ENCODE measurements around the gene TXNRD1.
"Not testable (repeated sequence)": the region's sequence is repeated elsewhere in the genome, so short reads cannot be mapped to it uniquely, and the experiment has no call there.

Gene TXNRD1

GRCh38 chr12:104306943-104307654, 91.5 kb downstream of the TXNRD1 start:
- DNase-seq, result no peak

GRCh38 chr12:104307655-104308000, 92.0 kb downstream of the TXNRD1 start:
- DNase-seq, result no peak

DNA sequence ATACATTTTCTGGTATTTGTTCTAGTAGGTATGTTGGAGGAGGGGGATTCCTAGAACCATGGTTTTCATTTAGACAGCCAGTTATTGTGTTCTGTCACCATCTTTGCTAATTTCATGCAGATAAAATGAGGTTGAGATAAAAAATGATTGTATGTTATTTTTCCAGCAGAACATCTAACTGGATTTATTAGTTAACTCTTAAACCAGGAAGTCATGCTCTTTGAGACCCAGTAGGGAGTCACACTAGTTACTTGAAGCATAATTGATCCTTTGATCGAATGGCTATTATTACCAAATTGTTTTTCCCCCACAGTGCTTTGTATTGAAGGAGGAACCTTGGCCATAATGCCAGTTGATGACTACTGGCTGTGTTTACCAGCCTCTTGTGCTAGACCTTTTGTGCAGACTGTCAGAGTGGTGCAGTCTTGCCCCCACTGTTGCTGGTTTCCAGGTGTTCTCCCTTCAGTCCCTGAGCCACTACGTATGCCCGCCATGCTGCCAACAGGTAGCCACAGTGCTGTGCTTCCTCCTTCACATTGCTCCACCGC, 93.9 kb downstream of the TXNRD1 start:
- DNase-seq, result no peak

DNA sequence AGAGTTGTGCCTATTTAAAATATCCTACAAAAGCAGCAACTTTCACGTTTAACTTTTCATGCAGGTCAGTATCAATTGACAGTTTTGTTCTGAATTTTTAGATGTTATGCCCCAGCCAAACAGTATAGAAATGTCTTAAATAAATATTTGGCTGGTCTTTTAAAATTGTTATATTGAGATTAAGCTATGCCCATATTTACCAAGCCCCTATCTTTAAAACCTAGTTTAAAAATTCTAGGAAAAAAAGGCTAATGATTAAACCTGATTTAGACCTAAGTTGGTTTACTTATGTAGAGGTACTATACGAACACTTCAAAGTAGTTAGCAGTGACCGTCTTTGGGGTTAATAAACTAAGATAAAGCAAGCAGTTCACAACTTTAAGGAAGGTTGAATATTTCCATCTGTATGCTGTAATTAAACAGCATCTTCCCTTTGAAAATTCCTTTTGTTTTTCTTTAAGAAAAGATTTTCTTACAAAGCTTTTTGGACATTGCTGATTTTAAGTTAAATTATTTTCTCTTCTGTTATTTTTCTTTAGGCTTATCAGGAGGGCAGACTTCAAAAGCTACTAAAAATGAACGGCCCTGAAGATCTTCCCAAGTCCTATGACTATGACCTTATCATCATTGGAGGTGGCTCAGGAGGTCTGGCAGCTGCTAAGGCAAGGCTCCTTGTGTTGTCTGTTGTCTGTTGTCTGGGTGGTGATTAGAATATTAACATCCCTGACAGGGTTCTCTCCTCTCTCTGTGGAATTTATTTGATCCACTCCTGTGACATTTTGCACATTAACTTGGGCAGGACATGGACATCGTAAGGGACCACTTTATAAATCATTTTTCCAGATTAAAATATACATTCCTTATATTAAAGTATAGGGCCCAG, 95.4 kb downstream of the TXNRD1 start:
- no peak for DNase-seq

- DNase-seq, result no peak
These were observed 96.6 kb downstream of the TXNRD1 start for GRCh38 chr12:104312202-104312601.

- DNase-seq, result no peak
These were observed 97.1 kb downstream of the TXNRD1 start for GRCh38 chr12:104312654-104313053.

DNA sequence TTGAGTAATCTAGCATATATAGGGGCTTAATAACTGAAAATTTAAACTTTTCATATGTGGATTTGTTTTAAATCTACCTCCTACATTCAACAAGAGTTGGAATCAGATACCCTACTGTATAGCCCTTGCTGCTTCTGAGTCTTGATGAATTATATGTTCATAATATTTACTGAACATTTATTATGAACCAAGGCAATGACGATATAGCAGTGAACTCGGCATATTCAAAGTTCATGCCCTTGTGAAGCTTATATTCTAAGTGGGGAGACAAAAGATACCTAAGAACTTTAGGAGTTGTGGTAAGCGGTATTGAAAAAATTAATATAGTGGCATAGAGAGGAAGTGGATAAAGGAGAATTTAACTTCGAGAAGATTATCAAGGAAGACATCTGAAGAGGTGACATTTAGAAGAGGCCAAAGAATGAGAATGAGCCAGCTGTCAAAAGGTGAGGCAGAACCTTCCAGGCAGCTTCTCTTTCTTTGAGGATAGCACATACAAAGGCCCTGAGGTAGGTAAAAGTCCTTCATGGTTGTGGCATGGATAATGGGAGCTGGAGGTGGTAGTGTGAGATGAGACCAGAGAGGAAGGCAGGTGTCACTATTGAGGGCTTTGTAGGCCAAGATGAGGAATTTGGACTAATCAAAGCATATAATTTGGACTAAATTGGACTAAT, 98.1 kb downstream of the TXNRD1 start:
- no peak for DNase-seq

DNA sequence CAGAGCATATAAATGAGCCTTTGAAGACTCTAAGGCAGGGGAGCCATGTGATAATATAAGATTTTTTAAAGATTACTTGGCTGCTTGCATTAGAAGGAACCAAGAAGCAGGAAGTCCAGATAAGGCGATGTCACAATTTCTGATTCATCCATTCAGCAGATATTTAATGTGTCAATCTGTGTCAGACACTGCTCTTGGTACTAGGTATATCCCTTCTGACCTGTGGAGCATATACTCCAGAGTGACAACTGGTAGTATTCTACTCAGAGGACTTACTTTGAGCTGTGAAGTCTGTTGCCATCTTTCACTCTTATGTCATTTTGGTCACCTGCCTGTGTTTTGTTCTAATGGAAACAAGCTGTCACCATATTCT, 98.6 kb downstream of the TXNRD1 start:
- no peak for DNase-seq

- DNase-seq, result no peak
These were observed 100.0 kb downstream of the TXNRD1 start for GRCh38 chr12:104315326-104316224.

- DNase-seq, result no peak
These were observed 101.4 kb downstream of the TXNRD1 start for GRCh38 chr12:104316936-104317335.

GRCh38 chr12:104317538-104318210, 102.1 kb downstream of the TXNRD1 start:
- no peak for DNase-seq

- no peak for DNase-seq
These were observed 103.4 kb downstream of the TXNRD1 start for GRCh38 chr12:104319028-104319427.

DNA sequence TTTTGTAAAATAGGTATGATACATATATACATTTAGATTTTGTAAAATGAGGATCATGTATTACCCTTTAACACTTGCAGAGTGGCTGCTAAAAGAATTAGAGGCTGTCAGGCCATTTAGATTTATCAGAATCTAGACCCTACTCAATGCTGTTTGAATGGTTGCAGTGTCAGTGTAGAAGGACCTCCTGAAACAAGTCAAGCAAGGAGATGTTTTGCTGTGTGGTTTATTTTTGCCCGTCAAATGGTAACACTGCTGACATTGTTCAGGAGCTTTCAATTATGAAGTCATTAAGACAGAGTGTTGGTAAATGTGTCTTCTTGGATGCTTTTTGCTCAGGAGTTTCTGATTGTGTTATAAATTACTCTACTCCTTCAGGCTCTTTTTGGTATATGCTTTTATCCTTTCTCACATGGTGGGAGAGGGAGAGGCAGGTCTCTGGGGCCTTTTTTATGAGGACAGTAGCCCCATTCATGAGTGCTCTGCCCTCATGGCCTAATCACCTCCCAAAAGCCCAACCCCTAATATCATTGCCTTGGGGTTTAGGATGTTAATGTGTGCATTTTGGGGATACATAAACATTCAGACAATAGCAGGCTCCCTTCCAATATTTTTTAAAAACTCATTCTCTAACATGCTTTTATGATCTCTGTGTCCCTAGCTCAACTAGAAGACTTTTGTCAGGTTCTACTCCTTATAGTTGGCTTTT, 104.5 kb downstream of the TXNRD1 start:
- DNase-seq, result no peak

GRCh38 chr12:104320627-104321024, 105.0 kb downstream of the TXNRD1 start:
- DNase-seq, result no peak

DNA sequence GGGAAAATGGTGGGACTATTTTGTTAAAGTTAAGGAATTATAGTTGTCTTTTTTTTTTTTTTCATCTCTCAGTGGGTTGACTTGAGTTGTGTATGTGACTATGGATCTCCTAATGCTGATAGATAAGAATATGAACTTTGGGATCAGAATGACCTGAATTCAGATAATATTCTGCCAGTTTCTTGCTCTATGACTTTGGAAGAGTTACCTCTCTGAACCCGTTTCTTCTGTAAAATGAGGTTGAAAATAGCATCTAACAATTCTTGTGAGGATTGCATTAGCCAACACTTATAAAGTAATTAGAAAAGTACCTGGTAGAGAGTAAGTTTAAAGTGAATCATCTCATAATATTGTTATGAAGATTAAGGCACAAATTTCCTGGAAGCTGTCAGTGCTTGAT, 106.4 kb downstream of the TXNRD1 start:
- DNase-seq, result no peak

DNA sequence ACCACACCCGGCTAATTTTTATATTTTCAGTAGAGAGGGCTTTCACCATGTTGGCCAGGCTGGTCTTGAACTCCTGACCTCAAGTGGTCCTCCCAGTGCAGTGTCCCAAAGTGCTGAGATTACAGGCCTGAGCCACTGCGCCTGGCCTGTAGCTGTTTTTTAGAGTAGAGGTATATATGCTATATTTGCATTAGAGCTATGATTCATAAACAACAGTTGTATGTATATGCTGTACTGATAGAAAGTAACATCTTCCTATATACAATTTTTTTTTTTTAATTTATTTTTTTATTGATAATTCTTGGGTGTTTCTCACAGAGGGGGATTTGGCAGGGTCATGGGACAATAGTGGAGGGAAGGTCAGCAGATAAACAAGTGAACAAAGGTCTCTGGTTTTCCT, 107.0 kb downstream of the TXNRD1 start:
- DNase-seq, result not testable (repeated sequence)

- no peak for DNase-seq
These were observed 108.3 kb downstream of the TXNRD1 start for GRCh38 chr12:104323899-104324298.

- not testable (repeated sequence) for DNase-seq
These were observed 112.7 kb downstream of the TXNRD1 start for GRCh38 chr12:104328278-104328677.

DNA sequence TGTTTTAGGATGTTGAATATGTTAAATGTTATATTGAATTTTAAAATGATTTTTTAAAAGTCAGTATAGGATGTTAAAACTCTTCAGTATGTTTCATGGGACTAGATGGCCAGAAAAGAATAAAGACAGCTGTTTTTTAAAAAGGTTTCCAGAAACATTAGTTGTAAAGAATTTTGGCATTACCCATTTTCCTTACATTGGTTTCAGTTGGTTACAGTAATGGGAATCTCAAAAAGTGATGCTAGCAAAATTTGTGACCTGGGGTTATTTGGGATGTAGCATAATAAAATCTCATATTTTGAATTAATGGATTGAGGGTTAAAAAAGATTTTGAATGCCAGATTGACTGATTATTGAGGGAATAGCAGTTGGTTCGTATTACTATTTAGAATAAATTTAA, 113.2 kb downstream of the TXNRD1 start:
- no peak for DNase-seq

DNA sequence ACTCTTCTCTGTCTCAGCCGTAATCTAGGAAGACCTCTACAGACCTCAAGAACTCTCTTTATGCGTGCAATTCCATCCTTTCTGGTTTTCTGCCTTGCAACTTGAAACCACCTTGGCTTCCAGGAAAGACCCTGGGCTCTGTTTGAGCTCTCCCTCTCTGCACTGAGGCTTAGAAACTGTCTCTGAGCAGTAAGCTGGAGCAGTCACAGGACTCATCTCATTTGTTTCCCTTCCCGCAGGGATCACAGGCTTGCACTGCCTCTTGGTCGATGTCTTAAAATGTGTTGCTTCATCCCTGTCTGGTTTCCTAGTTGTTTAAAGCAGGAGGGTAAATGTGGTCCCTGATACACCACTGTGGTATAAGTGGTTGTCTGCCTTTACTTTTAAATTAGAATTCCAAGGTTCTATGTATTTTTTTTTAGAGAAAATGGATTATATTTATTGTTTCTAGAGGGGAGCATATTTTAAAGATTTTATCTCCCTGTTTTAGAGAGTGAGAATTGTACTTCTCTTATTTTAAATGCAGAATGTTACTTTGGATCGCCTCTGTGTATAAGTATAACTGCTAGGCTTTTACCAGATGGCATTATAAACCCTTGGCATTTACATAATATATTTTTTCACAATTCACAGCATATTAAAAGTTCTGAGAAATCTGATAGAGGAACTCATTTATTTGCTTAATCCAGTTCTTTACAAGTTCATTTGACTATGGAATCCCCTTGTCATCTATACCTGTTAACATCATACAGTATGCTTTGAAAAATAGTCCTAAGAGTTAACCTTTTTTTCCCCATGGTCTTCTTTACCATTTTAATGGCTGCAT, 114.3 kb downstream of the TXNRD1 start:
- DNase-seq, result no peak
